Amniotic stem cell (primary cell): ENCODE results near the gene SLC39A3.

Experiments used
- DNase-seq: peaks from one replicate; lab custom pipeline; 2025; lab: John Stamatoyannopoulos, UW

The SLC39A3 gene

GRCh38 chr19:2747349-2747748 lies 7.5 kb upstream of the SLC39A3 start:
- no peak for DNase-seq

GRCh38 chr19:2744113-2744512 lies 4.3 kb upstream of the SLC39A3 start:
- DNase-seq: no peak

- DNase-seq: no peak
Measured at GRCh38 chr19:2743099-2743498, 3.3 kb upstream of the SLC39A3 start.

GRCh38 chr19:2740314-2740656 lies 468 bp upstream of the SLC39A3 start:
- no peak for DNase-seq

- DNase-seq: no peak
Measured at GRCh38 chr19:2736550-2737190, 3.1 kb downstream of the SLC39A3 start.

GRCh38 chr19:2735374-2735773 lies 4.4 kb downstream of the SLC39A3 start:
- DNase-seq: no peak

GRCh38 chr19:2734589-2735288 lies 5.1 kb downstream of the SLC39A3 start:
- DNase-seq: no peak

- no peak for DNase-seq
Measured at GRCh38 chr19:2733930-2734588, 5.8 kb downstream of the SLC39A3 start.

- no peak for DNase-seq
Measured at GRCh38 chr19:2732883-2733282, 6.9 kb downstream of the SLC39A3 start.

GRCh38 chr19:2732157-2732725 lies 7.6 kb downstream of the SLC39A3 start:
- DNase-seq: no peak

- no peak for DNase-seq
Measured at GRCh38 chr19:2731181-2731995, 8.4 kb downstream of the SLC39A3 start.

- DNase-seq: no peak
Measured at GRCh38 chr19:2729943-2730818, 9.6 kb downstream of the SLC39A3 start.

- no peak for DNase-seq
Measured at GRCh38 chr19:2728783-2729387, 10.9 kb downstream of the SLC39A3 start.

GRCh38 chr19:2727640-2727944 lies 12.2 kb downstream of the SLC39A3 start:
- DNase-seq: no peak

- no peak for DNase-seq
Measured at GRCh38 chr19:2726904-2727639, 12.7 kb downstream of the SLC39A3 start.

- DNase-seq: no peak
Measured at GRCh38 chr19:2726160-2726855, 13.5 kb downstream of the SLC39A3 start.

- no peak for DNase-seq
Measured at GRCh38 chr19:2724148-2724557, 15.7 kb downstream of the SLC39A3 start.

GRCh38 chr19:2723747-2724146 lies 16.1 kb downstream of the SLC39A3 start:
- no peak for DNase-seq

GRCh38 chr19:2723345-2723715 lies 16.5 kb downstream of the SLC39A3 start:
- DNase-seq: no peak
